AG09319 (cell line): ENCODE data around the gene TRAF7.
"Not testable (repeated sequence)": the region's sequence is repeated elsewhere in the genome, so short reads cannot be mapped to it uniquely, and the experiment has no call there.

Experiments used
- DNase-seq: peaks from one replicate; pipeline ENCODE4 v3.0.0-alpha.2; 2010; ENCODE audit warnings: low read depth; ENCODE audit errors: extremely low read depth
- TF ChIP-seq, protein P1 (sequence below): IDR thresholded peaks from 2 replicates; pipeline ENCODE4 v1.5.1; 2011; ENCODE audit warnings: low read depth, mild to moderate bottlenecking, inconsistent platforms, low read length, moderate library complexity

Gene TRAF7

DNA sequence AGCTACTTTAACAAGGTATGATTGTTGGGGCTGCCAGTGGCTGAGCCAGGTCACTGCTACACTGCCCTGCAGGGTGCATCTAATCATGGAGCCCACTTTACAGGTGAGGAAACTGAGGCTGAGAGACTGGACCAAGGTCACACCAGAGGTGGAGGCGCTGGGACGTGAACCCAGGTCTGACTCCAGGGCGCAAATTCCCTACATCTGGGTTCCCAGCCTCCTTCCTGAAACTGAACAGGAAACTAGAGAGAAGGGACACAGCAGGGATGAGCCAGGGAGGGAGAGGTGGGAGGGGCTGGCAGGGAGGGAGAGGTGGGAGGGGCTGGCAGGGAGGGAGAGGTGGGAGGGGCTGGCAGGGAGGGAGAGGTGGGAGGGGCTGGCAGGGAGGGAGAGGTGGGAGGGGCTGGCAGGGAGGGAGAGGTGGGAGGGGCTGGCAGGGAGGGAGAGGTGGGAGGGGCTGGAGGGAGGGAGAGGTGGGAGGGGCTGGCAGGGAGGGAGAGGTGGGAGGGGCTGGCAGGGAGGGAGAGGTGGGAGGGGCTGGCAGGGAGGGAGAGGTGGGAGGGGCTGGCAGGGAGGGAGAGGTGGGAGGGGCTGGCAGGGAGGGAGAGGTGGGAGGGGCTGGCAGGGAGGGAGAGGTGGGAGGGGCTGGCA lies 27.8 kb upstream of the TRAF7 start:
- DNase-seq: not testable (repeated sequence)

DNA sequence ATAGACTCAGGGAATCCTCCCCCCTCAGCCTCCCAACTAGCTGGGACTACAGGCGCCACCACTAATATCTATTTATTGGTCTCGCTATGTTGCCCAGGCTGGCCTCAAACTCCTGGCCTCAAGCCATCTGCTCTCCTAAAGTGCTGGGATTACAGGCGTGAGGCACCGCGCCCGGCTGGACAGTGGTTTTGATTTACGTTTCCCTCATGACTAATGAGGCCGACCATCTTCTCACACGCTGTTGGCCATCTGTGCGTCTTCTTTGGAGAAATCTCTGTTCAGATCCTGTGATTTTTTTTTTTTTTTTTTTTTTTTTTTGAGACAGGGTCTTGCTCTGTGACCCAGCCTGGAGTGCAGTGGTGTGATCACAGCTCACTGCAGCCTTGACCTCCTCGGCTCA lies 26.3 kb upstream of the TRAF7 start:
- DNase-seq: not testable (repeated sequence)

DNA sequence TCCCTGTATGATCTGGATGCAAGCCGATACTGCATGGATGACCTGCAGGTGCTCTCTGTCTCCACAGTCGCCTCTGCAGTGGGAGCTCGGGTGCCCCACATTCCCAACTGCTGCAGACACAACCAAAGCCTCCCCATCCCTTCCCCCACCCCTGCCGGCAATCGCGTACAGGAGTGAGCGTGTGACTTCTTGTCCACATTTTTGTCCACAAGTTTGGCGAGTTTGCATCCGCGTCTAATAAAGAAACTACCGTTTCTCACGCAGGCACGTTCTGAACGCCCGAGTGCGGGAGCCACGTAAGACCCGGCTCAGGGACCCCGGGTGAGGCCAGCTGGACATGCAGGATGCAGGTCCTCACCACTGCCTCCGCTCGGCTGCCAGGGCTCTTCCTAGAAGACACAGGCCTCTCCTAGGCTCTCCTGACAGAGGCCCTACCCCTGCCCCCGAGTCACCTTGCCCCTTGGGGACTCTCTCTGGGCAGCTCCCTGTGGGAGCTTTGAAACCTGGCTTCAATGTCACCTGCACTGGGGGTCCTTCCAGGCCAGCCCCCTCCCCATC lies 25.6 kb upstream of the TRAF7 start:
- not testable (repeated sequence) for DNase-seq

DNA sequence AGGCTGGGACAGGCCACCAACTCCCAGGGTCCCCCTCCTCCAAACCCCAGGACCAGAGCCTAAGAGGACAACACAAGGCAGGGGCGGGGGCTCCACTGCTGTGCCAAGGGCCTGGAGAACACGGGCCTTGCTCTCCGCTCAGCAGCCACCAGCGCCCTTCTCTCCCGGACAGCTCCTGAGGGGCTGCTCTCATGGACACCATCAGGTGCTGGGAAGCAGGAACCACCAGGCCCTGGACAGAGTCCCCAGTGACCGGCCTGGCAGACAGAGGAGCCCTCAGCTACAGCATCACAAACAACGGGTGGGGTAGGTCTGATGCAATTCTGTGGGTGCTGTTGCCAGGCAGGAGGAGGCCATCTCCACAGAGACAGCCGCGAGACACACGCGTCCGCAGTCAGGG lies 21.8 kb upstream of the TRAF7 start:
- not testable (repeated sequence) for DNase-seq

DNA sequence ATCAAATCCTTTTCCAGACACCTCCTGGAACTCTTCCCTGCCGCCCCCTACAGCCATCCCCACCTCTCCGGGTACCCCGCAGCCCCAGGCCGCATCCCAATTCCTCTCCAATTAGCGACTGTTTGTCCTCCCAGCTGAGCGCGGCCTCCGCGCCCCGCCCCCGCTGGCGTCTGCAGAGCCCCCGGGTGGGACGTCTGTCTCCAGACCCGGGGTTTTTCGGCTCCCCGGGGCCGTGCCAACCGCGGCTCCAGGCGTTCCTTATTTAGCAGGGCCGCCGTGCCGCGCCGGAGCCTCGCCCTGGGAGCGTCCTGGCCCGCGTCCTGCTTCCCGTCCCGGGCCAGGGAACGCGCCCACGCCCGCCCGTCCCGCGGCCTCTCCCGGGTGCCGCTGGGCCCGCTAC lies 20.5 kb upstream of the TRAF7 start:
- DNase-seq: not testable (repeated sequence)

DNA sequence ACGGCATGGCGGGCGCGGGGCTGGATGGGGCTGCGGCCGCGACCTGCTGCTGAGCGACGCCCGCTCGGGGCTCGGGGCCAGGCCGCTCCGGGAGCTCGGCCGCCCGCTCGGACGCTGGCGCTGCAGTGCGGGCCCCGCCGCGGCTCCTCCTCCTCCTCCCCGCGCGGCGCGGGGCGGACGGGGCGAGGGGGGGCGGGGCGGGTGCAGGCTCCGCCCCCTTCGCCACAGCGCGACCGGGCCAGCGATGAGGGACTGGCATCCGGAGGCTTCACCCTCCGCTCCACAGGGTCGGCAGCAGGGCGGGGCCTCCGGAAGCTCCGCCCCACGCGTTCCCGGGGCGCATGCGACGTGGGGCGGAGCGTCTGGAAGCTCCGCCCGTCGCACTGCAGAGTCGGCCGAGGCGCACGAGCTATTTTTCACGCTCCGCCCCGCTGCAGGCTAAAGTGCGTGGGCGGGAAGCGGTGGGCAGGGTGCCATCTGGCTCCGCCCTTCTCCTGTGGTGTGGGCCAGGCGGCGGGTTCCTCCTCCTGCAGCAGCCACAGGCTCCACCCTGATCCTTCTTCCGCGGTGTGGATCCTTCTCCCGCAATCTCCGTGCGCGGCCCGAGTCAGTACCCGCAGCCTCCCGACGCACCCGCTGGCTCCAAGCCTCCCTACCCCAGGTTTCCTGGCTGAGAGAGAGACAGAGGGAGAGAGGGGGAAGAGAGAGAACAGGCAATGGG lies 19.7 kb upstream of the TRAF7 start, which contains the start of gene PKD1:
TSS of gene PKD1 (minus strand) at position 129 of the 721 bp plus-strand sequence. CDS start 209 bp downstream, outside the sequence.
- DNase-seq: peak; percentile 90

DNA sequence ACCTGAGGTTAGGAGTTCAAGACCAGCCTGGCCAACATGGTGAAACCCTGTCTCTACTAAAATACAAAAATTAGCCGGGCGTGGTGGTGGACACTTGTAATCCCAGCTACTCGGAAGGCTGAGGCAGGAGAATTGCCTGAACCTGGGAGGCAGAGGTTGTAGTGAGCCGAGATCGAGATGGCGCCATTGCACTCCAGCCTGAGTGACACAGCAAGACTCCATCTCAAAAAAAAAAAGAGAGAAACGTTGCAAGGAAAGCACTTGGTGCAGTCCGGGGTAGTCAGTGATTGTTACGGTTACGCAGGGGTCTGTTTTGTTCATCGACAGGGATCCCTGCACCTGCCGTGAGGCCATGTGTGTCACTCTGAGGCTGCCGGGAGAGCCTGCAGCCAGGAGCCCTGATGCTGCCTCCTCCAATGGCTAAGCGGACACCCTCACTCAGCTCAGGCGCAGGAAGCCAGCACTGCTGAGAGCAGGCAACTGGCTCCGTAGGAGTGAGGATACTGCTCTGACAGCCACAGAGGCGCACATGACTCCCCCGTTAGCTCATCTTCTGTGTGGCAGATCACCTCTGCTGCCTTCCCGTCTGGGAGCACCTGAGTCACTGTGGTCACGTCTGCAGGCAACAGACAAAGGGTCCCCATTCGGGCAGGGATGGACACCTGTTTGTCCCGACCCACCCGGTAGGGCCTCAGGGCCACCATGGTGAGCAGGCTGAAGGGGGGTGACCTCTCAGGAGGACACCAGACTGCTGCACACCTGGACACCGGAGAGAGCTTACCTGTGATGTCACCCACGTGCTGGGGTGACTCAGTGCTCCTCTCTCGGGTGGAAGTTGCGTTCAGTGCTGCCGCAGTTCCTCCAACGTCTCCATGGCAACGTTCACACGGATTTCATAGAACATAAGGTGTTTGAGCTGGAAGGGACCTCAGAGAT lies 12.4 kb upstream of the TRAF7 start:
- DNase-seq: no peak
- TF ChIP-seq, protein P1, sequence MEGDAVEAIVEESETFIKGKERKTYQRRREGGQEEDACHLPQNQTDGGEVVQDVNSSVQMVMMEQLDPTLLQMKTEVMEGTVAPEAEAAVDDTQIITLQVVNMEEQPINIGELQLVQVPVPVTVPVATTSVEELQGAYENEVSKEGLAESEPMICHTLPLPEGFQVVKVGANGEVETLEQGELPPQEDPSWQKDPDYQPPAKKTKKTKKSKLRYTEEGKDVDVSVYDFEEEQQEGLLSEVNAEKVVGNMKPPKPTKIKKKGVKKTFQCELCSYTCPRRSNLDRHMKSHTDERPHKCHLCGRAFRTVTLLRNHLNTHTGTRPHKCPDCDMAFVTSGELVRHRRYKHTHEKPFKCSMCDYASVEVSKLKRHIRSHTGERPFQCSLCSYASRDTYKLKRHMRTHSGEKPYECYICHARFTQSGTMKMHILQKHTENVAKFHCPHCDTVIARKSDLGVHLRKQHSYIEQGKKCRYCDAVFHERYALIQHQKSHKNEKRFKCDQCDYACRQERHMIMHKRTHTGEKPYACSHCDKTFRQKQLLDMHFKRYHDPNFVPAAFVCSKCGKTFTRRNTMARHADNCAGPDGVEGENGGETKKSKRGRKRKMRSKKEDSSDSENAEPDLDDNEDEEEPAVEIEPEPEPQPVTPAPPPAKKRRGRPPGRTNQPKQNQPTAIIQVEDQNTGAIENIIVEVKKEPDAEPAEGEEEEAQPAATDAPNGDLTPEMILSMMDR: no peak

DNA sequence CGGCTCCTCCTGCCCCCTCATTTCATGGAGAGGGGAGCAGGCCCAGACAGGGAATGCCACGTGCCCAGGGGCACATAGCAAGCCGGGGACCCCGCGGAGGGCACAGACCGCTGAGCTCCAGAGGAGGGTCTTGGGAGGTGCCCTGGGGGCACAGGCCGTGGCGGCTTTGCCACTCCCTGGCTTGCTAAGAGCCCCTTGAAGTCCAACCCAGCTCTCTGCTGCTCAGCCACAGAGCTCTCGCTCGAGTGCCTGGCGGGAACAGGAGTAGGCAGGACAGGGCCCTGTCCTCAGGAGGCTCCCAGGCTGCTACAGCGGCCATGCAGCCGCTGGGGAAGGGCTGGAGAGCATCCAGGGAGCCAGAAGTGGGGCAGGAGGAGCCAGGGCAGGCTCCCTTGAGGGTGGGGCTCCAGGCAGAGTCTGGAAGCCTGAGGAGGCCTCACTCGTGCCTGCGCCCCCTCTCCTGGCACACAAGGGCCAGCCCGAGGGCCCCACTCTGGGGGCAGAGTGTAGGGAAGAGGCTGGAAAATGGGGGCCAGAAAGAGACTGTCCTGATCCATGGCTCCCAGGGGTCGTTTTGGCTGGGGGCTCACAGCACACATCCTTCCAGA lies 11.6 kb upstream of the TRAF7 start:
- TF ChIP-seq, protein P1: no peak
- DNase-seq: no peak

DNA sequence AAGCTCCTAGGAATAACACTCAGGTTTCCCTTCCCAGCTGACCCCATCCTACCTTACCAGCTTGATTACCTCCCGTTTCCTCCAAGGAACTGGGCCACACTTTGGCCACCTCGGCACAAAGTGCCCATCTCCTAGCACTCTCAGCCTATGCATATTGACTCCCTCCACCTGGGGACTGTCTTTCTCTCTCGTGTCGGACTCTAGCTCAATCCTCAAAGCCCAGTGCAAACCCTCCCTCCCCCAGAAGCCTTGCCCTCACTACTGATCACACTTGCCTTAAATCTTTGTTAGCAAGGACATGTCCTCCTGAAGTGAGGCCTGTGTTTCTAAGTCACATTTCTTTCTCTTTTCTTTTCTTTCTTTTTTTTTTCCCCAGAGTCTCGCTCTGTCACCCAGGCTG lies 9.7 kb upstream of the TRAF7 start:
- TF ChIP-seq, protein P1: no peak
- DNase-seq: no peak

DNA sequence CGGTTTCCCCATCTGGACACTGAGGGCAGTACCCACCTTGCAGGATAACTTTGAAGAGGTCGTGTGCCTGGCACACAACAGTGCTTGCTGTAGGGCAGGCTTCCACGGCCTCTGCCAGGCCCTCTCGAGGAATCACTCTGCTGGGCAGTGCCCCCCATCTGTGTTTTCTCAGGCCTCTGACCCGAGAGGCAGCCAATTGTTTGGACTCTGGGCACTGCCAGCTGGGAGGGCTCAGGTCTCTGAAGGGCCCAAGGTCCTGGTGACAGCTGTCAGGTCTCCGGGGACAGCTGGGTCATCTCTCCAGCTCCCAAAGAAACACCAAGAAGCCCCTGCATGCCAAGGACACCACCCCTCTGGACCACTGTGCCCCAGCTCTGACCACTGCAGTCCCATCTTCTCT lies 8.2 kb upstream of the TRAF7 start:
- no peak for DNase-seq
- TF ChIP-seq, protein P1: no peak
